Activated CD4-positive, alpha-beta T cell treated with anti-CD3 and anti-CD28 coated beads for 36 hours (primary cell): ENCODE results near the gene SWSAP1. TPM values are rescaled to one million over a fixed set of nuclear protein-coding genes. Genes with fewer than 3 reads are reported as not detected.

Experiments
- ATAC-seq: fragments of 200-7000 bp; cut with Tn5 transposase; one replicate; pipeline ENCODE4 v1.10.0; 2021; ENCODE audit warnings: mild to moderate bottlenecking, moderate library complexity
- CTCF ChIA-PET: fragments of 350-600 bp; sonication (Branson Sonifier 250); formaldehyde crosslinking; loops from one replicate; lab custom pipeline; 2021; ENCODE audit warnings: antibody characterized with exemption; lab: Charles Lee
- POLR2A ChIA-PET: fragments of 350-600 bp; sonication (Branson Sonifier 250); formaldehyde crosslinking; loops from one replicate; lab custom pipeline; 2021; ENCODE audit warnings: antibody characterized with exemption, inconsistent platforms; lab: Charles Lee
- DNase-seq: peaks from one replicate; pipeline ENCODE4 v3.0.0-alpha.2; 2020
- H3K27ac Mint-ChIP-seq: one replicate; pipeline ENCODE4 v1.8.0; 2021; ENCODE audit warnings: mixed read lengths
- H3K27me3 Mint-ChIP-seq: one replicate; pipeline ENCODE4 v1.8.0; 2021; ENCODE audit warnings: mixed read lengths
- H3K36me3 Mint-ChIP-seq: one replicate; pipeline ENCODE4 v1.8.0; 2021; ENCODE audit warnings: low read depth, mixed read lengths
- H3K4me1 Mint-ChIP-seq: one replicate; pipeline ENCODE4 v1.8.0; 2021; ENCODE audit warnings: mixed read lengths
- H3K4me3 Mint-ChIP-seq: one replicate; pipeline ENCODE4 v1.8.0; 2021; ENCODE audit warnings: mild to moderate bottlenecking, moderate library complexity, mixed read lengths
- H3K9me3 Mint-ChIP-seq: one replicate; pipeline ENCODE4 v1.8.0; 2021; ENCODE audit warnings: low read depth, mixed read lengths
- intact Hi-C, 2 experiments: fragments of 100-400 bp; cut with DNase I in 1 of 2; cut with micrococcal nuclease in 1 of 2; formaldehyde crosslinking; loops; one replicate each; pipeline versions ENCODE4 v1.14.2 to v1.15.1; 2022 to 2024; cut with DNase I, micrococcal nuclease
- total RNA-seq, 2 experiments: library from RNA; stranded (reverse); gene quantifications; one replicate each; pipeline ENCODE4 v1.2.3, GENCODE V29; 2021

Gene SWSAP1
- total RNA-seq, 2 experiments from 2014 or later = 1.5 to 1.7 TPM

GRCh38 chr19:11365557-11366117 lies 8.8 kb upstream of the SWSAP1 start:
- Mint-ChIP-seq H3K36me3 (peaks cover 11% of the 10 kb centered on the region), H3K27ac (no peak overlapping the region), H3K9me3 (no peaks in the 10 kb centered on the region), H3K4me1 (no peaks in the 10 kb centered on the region), H3K27me3 (no peaks in the 10 kb centered on the region), H3K4me3 (no peak overlapping the region)
- DNase-seq (no peak), ATAC-seq (no peak)
- ChIA-PET POLR2A (no interaction called here), CTCF (interaction anchor here (0.6 to 0.7 kb wide), 2 partner anchors 34 to 203 kb away, joined by 4 read pairs; no protein-coding TSS in a partner anchor)
- intact Hi-C loops = no loop called here

GRCh38 chr19:11367528-11367927 lies 6.9 kb upstream of the SWSAP1 start:
- DNase-seq (no peak), ATAC-seq (no peak)
- Mint-ChIP-seq H3K27me3 (no peaks in the 10 kb centered on the region), H3K36me3 (peaks cover 19% of the 10 kb centered on the region), H3K27ac (no peak overlapping the region), H3K4me1 (no peaks in the 10 kb centered on the region), H3K9me3 (no peaks in the 10 kb centered on the region), H3K4me3 (no peak overlapping the region)
- POLR2A ChIA-PET = no interaction called here
- CTCF ChIA-PET = interaction anchor here (1.4 to 3.0 kb wide), 3 partner anchors 10 to 16 kb away, joined by 3 to 13 read pairs (median 10); no protein-coding TSS in a partner anchor
- intact Hi-C loops = no loop called here

GRCh38 chr19:11370744-11371143 lies 3.7 kb upstream of the SWSAP1 start:
- Mint-ChIP-seq H3K36me3 (peaks cover 19% of the 10 kb centered on the region), H3K4me1 (peaks cover 3% of the 10 kb centered on the region), H3K27me3 (no peaks in the 10 kb centered on the region), H3K4me3 (no peak overlapping the region), H3K9me3 (no peaks in the 10 kb centered on the region), H3K27ac (no peak overlapping the region)
- DNase-seq (no peak), ATAC-seq (no peak)
- intact Hi-C loops = loop anchor here in 1 of 2 experiments (10.0 kb wide), 1 partner anchor 1116 kb away; the partner anchor contains the start of gene MRPL4
- ChIA-PET CTCF (interaction anchor here (0.6 kb wide), 1 partner anchor 211 kb away, joined by 3 read pairs; no protein-coding TSS in a partner anchor), POLR2A (no interaction called here)

GRCh38 chr19:11373166-11373884 lies 1.1 kb upstream of the SWSAP1 start:
- no peak for ATAC-seq
- no peak overlapping the region for H3K27ac Mint-ChIP-seq
- ChIA-PET CTCF (interaction anchor here (0.6 to 2.3 kb wide), 6 partner anchors 15 to 110 kb away, joined by 3 to 16 read pairs (median 4); partner anchors contain the start of genes CCDC159 and TMEM205), POLR2A (interaction anchor here (0.6 to 1.4 kb wide), 3 partner anchors 27 to 289 kb away, joined by 4 to 8 read pairs (median 4); partner anchors contain the start of genes CCDC159 and TMEM205)
- no peaks in the 10 kb centered on the region for H3K27me3 Mint-ChIP-seq
- intact Hi-C loops = loop anchor here in 1 of 2 experiments (10.0 kb wide), 1 partner anchor 1119 kb away; the partner anchor contains the start of gene MRPL4
- H3K9me3 Mint-ChIP-seq = no peaks in the 10 kb centered on the region
- peaks cover 20% of the 10 kb centered on the region for H3K4me1 Mint-ChIP-seq
- H3K4me3 Mint-ChIP-seq = no peak overlapping the region
- H3K36me3 Mint-ChIP-seq = peaks cover 24% of the 10 kb centered on the region
- no peak for DNase-seq

GRCh38 chr19:11373885-11374432 lies 507 bp upstream of the SWSAP1 start:
- intact Hi-C loops = loop anchor here (1.0 to 10.0 kb wide), 11 partner anchors 19 to 1119 kb away; partner anchors contain the start of genes CCDC159 (in 2 of the 2), ODAD3 (in 2 of the 2), PRKCSH (in 2 of the 2) and TMEM205 (in 2 of the 2)
- CTCF ChIA-PET = interaction anchor here (0.9 to 2.3 kb wide), 4 partner anchors 9 to 109 kb away, joined by 3 to 16 read pairs (median 4); no protein-coding TSS in a partner anchor
- no peak overlapping the region for H3K27ac Mint-ChIP-seq
- DNase-seq (no peak), ATAC-seq (no peak)
- H3K27me3 Mint-ChIP-seq = no peaks in the 10 kb centered on the region
- H3K9me3 Mint-ChIP-seq = no peaks in the 10 kb centered on the region
- H3K4me3 Mint-ChIP-seq = no peak overlapping the region
- H3K4me1 Mint-ChIP-seq = peaks cover 25% of the 10 kb centered on the region
- POLR2A ChIA-PET = interaction anchor here (0.6 to 1.4 kb wide), 4 partner anchors 28 to 419 kb away, joined by 4 to 7 read pairs (median 4); partner anchors contain the start of genes CCDC159 and TMEM205
- peaks cover 22% of the 10 kb centered on the region for H3K36me3 Mint-ChIP-seq

- H3K4me3 Mint-ChIP-seq = no peak overlapping the region
- peak; percentile 89 for DNase-seq
- H3K36me3 Mint-ChIP-seq = peaks cover 22% of the 10 kb centered on the region
- no peaks in the 10 kb centered on the region for H3K27me3 Mint-ChIP-seq
- intact Hi-C loops = loop anchor here in 1 of 2 experiments (1.0 to 10.0 kb wide), 9 partner anchors 107 to 1121 kb away; partner anchors contain the start of genes CARM1, ELOF1, MRPL4 and SMARCA4
- peak; percentile 47 for ATAC-seq
- H3K27ac Mint-ChIP-seq = no peak overlapping the region
- H3K4me1 Mint-ChIP-seq = peaks cover 34% of the 10 kb centered on the region
- CTCF ChIA-PET = interaction anchor here (0.6 to 2.5 kb wide), 11 partner anchors 8 to 521 kb away, joined by 3 to 16 read pairs (median 4); partner anchors contain the start of genes CCDC159, ODAD3, PRKCSH and TMEM205
- H3K9me3 Mint-ChIP-seq = no peaks in the 10 kb centered on the region
- POLR2A ChIA-PET = interaction anchor here (0.6 to 1.6 kb wide), 11 partner anchors 25 to 1442 kb away, joined by 3 to 6 read pairs (median 3); partner anchors contain the start of genes ECSIT and RAB3D
Observed at GRCh38 chr19:11375143-11375948, 880 bp downstream of the SWSAP1 start.

GRCh38 chr19:11377237-11377636 lies 2.8 kb downstream of the SWSAP1 start:
- DNase-seq (peak; percentile 56), ATAC-seq (no peak)
- intact Hi-C loops = loop anchor here in 1 of 2 experiments (10.0 kb wide), 1 partner anchor 1122 kb away; the partner anchor contains the start of gene MRPL4
- Mint-ChIP-seq H3K27ac (peak overlapping the region; percentile 89), H3K9me3 (no peaks in the 10 kb centered on the region), H3K27me3 (peaks cover 3% of the 10 kb centered on the region), H3K36me3 (peaks cover 13% of the 10 kb centered on the region), H3K4me1 (peaks cover 42% of the 10 kb centered on the region), H3K4me3 (peak overlapping the region; percentile 15)
- CTCF ChIA-PET = interaction anchor here (0.5 to 2.5 kb wide), 10 partner anchors 9 to 1104 kb away, joined by 3 to 13 read pairs (median 4); partner anchors contain the start of genes CCDC159, ODAD3, PRKCSH and TMEM205
- POLR2A ChIA-PET = interaction anchor here (1.2 kb wide), 1 partner anchor 58 kb away, joined by 4 read pairs; the partner anchor contains the start of genes ODAD3 and PRKCSH

- DNase-seq (no peak), ATAC-seq (no peak)
- Mint-ChIP-seq H3K4me3 (no peak overlapping the region), H3K27ac (no peak overlapping the region), H3K4me1 (peaks cover 47% of the 10 kb centered on the region), H3K36me3 (peaks cover 13% of the 10 kb centered on the region), H3K9me3 (no peaks in the 10 kb centered on the region), H3K27me3 (peaks cover 5% of the 10 kb centered on the region)
- ChIA-PET POLR2A (interaction anchor here (1.2 kb wide), 1 partner anchor 57 kb away, joined by 4 read pairs; the partner anchor contains the start of genes ODAD3 and PRKCSH), CTCF (interaction anchor here (0.5 to 2.5 kb wide), 10 partner anchors 8 to 1103 kb away, joined by 3 to 13 read pairs (median 3); partner anchors contain the start of genes CCDC159, ODAD3, PRKCSH and TMEM205)
- intact Hi-C loops = loop anchor here in 1 of 2 experiments (10.0 kb wide), 1 partner anchor 1123 kb away; the partner anchor contains the start of gene MRPL4
Observed at GRCh38 chr19:11377756-11378155, 3.3 kb downstream of the SWSAP1 start.

- peaks cover 50% of the 10 kb centered on the region for H3K4me1 Mint-ChIP-seq
- ChIA-PET CTCF (interaction anchor here (0.8 to 2.1 kb wide), 4 partner anchors 9 to 107 kb away, joined by 3 to 13 read pairs (median 3); no protein-coding TSS in a partner anchor), POLR2A (no interaction called here)
- no peaks in the 10 kb centered on the region for H3K9me3 Mint-ChIP-seq
- no peak for ATAC-seq
- intact Hi-C loops = loop anchor here in 1 of 2 experiments (10.0 kb wide), 1 partner anchor 1124 kb away; the partner anchor contains the start of gene MRPL4
- peak overlapping the region; percentile 44 for H3K27ac Mint-ChIP-seq
- H3K27me3 Mint-ChIP-seq = peaks cover 8% of the 10 kb centered on the region
- DNase-seq = peak; percentile 48
- no peak overlapping the region for H3K4me3 Mint-ChIP-seq
- H3K36me3 Mint-ChIP-seq = peaks cover 13% of the 10 kb centered on the region
Observed at GRCh38 chr19:11378319-11379189, 4.1 kb downstream of the SWSAP1 start.
